Activated CD4-positive, CD25-positive, alpha-beta regulatory T cell (primary cell): ENCODE data around the gene MMP24.
A peak's percentile ranks its signal among the peaks of the same experiment; 100 is the strongest.
"Not testable (repeated sequence)": the region's sequence is repeated elsewhere in the genome, so short reads cannot be mapped to it uniquely, and the experiment has no call there.

Experiments
- DNase-seq, 4 experiments: peaks; one replicate each; lab custom pipeline; 2025; lab: John Stamatoyannopoulos, UW

Gene MMP24

DNA sequence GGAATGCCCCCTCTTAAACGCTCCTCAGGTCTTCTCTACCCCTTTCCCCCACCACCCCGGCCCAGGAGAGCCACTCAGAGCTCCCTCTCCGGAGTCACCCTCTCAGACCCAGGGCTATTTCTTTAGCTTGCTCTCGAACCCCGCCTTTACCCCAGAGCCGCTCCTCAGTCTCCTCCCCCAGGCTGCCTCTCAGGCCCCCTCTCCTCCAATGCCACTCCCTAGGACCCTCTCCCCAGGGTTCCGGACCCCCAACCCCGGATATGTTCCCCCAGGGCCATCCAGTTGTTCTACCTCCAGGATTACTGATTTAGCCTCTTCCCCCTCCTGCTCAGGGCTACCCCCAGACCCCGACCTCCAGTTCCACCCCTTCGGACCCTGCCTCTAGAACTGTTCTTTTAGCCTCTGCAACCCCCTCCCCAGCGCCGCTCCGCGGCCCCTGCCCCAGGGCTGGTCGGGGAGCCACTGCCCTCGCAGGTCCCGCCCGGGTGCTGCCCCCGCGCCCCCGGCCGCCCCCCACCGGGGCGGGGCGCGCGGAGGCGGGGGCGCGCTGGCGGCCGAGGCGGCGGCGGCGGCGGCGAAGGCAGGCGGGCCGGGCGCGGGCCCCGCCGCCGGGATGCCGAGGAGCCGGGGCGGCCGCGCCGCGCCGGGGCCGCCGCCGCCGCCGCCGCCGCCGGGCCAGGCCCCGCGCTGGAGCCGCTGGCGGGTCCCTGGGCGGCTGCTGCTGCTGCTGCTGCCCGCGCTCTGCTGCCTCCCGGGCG is at the start of gene MMP24:
TSS of gene MMP24 (plus strand) at position 565 of the 758 bp plus-strand sequence. CDS start at position 614, 49 bp downstream.
- no peak for DNase-seq

DNA sequence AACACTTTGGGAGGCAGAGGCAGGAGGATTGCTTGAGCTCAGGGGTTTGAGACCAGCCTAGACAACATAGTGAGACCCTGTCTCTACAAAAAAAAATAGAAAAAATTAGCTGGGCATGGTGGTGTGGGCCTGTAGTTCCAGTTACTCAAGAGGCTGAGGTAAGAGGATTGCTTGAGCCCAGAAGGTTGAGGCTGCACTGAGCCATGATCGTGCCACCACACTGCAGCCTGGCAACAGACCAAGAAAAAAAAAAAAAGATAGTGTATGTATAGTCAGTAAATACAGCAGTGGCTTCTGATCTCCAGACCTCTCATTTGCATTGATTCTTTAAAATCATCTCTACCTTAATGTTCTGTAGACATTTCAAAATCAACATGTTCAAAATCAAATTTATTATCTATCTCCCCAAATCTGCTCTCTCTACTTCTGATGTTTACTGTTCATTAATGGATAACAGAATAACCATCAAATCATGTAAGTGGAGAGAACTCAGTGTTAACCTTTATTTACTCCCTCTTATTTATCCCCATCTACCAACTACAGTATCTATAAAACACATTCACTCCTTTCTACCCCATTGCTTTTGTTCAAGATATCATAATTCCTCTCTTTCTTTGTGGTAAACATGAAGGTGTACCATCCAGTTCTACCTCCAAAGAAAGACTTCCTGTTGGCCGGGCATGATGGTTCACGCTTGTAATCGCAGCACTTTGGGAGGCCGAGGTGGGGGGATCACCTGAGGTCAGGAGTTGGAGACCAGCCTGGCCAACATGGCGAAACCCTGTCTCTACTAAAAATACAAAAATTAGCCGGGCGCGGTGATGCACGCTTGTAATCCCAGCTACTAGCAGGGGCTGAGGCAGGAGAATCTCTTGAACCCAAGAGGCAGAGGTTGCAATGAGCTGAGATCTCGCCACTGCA is 46.9 kb upstream of the MMP24 start:
- no peak for DNase-seq

DNA sequence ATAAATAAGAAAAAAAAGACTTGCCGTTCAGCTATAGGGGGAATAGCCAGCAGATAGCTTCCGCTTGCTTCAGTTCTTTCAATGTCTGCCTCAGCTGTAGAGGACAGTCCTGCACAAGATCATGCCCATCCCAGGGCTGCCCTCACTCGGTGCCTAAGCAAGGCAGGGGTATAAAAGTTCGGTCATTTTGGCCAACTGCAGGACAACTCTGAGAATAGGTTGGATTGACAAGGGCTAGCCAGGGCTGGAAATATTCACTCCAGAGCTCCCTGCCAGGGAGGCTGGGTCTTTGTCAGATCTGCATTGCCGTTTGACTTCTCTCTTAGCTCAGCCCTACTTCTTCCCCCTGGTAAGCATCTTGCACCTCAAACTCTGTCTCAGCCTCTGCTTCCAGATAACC is 46.2 kb upstream of the MMP24 start:
- DNase-seq: no peak

DNA sequence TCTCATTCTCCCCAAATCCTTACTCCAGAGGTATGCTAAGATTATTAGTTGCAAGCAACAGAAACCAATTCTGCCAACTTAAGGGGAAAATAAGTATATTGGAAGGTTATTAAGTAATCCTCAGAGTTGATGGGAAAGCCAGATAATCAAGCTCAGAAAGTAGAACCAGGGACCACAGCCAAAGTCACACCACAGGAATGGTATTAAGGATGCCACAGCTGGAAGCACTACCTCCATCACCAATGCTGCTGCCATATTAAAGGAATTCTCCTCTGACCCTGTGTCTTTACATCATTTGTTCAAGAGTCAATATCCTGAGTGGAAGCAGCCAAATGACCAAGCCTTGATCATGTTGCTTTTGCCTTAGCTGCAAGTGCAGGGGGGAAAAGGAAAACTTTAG is 44.8 kb upstream of the MMP24 start:
- no peak for DNase-seq

DNA sequence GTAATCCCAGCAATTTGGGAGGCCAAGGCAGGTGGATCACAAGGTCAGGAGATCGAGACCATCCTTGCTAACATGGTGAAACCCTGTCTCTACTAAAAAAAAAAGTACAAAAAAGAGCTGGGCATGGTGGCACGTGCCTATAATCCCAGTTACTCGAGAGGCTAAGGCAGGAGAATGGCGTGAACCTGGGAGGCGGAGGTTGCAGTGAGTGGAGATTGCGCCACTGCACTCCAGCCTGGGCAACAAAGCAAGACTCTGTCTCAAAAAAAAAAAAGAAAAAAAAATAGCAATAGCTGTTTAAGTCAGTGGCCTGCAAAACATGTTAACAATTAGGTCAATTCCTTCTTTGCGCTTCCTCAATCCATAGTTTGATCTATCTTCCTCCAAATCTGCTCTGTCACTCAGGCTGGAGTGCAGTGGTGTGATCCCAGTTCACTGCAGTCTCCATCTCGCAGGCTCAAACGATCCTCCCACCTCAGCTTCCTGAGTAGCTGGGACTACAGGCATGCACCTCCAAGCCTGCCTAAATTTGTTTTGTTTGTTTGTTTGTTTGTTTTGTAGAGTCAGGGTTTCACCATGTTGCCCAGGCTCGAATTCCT is 39.7 kb upstream of the MMP24 start:
- DNase-seq: not testable (repeated sequence)

DNA sequence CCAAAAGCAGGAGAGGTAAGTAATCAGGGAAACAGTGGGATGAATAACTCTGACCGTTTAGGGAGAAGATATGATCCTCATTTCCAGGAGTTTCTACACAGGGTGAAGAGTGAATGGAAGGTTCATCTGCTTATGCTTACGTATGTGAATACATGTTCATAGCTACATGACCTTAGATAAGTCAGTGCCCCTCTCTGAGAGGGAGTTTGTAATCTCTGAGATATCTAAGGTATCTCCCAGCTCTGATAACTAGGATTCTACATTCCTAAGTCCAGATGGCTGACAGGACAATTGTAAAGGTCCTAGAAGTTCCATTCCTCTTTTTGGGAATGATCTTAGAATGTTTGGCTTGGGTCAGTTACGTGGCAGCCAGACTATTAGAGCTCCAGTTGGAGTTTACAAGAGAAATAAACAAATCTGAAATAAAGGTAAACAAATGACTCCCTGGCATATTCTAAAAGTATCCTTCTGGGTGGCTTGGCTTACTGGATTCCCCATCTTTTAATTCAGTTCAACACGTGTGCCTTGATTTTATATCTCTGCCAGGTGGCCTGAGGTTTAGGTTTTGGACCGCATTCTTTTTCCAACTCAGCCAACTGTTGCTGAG is 38.8 kb upstream of the MMP24 start:
- DNase-seq: no peak

DNA sequence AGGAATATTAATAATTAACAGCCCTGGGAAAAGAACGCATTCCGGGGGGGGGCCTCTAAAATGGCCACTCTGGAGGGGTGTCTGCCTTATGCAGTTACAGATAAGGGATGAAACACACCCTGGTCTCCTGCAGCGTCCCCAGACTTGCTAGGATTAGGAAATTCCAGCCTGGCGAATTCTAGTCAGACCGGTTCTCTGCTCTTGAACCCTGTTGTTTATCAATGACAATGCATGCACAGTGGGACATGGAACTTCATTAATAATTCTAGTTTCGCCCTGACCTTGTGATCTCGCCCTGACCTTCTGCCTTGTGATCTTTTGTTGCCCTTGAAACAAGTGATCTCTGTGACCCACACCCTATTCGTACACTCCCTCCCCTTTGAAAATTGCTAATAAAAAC is 37.3 kb upstream of the MMP24 start:
- DNase-seq: not testable (repeated sequence)

DNA sequence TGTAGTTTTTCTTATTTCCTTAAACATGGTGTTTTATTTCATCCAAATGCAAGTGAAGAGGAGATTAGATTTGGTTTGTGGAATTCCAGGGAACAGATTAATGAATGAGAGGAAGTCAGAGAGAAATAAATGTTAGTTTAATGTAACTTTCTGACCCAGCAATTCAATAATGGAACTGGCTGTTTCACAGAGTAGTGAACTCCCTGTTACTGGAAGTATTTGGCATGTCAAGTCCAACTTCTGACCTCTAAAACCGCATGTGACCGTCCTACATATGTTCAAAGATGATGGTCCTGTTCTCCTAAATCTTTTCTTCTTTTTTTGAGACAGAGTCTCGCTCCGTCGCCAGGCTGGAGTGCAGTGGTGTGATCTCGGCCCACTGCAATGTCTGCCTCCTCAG is 35.9 kb upstream of the MMP24 start:
- DNase-seq: no peak

DNA sequence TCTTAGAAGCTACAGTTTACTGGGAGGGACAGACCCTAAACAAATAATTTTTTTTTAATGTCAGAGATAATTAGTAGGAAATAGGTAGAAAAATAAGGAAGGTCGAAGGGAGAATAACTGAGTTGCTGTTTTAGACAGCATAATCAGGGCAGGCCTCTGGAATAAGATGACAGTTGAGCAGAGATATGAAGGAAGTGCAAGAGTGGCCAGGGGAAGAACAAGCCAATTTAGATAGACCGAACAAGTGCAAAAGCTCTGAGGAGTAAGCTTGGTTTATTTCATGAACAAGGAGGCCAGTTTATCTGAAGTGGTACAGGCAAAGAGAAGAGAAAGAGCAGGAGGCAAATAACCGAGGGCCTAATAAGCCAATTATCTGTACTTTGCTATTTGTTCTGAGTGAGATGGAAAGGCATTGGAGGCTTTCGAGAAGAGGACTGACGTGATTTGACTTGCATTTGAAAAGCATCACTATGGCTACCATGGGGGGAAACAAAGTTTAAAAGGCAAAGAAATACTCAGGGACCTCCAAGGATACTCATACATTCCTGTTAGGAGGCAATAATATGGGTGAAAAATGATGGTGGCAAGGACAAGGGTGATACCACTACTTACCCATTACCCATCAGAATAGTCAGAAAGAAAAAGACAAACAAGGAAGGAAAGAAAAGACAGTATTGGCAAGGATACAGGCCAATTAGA is 34.9 kb upstream of the MMP24 start:
- DNase-seq: no peak

DNA sequence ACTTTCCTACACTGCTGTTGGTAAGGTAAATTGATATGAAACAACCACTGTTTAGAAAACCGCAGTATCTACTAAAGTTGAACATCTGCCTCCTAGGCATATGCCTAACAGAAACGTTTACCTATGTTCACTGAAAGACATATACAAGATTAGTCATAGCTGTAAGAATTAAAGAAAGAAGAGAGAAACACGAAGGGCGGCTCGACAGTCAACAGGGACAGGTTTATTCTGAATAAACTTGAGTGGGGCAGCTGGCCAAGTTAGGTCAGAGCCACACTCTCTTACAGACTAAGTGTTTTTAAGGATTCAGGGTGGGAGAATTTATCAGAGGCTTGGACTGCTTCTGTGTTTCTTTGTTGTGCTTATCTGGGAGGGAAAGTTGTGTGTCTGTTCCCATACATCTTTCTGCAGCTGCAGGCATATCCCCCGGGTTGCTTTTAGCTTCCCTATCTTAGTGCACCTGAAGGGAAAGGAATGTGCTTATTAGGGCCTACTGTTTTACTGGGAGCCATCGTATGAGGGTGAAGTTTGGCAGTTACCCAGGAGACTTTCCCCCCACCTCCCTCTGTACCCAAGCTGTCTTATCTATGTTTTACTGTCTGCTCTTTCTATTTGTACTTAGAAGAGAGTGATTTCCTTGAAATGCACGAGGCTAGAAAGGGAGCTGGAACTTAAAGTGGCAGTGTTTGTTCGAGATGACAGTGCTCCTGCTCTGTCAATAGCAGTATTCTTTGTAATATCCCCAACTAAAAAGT is 34.2 kb upstream of the MMP24 start:
- no peak for DNase-seq

DNA sequence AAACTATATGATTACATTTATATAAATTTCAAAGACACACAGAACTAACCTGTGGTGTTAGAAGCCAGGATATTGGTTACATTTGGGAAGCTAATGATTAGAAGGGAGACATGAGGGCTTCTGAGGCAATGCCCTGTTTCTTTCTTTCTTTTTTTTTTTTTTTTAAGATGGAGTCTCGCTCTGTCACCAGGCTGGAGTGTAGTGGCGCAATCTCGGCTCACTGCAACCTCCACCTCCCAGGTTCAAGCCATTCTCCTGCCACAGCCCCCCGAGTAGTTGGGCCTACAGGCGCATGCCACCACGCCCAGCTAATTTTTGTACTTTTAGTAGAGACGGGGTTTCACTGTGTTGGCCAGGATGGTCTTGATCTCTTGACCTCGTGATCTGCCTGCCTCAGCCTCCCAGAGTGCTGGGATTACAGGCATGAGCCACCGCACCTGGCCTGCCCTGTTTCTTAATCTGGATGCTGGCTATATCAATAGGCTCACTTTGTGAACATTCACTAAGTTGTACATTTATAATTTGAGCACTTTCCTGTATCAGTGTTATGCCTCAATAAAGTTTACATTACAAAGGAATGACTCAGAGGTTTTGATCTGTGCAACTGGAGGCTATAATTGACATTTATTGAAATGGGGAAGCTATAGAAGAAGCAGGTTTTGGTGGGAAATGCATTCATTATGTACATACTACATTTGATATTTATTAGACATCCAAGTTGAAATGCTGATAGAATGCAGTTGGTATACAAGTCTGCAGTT is 33.3 kb upstream of the MMP24 start:
- not testable (repeated sequence) for DNase-seq

DNA sequence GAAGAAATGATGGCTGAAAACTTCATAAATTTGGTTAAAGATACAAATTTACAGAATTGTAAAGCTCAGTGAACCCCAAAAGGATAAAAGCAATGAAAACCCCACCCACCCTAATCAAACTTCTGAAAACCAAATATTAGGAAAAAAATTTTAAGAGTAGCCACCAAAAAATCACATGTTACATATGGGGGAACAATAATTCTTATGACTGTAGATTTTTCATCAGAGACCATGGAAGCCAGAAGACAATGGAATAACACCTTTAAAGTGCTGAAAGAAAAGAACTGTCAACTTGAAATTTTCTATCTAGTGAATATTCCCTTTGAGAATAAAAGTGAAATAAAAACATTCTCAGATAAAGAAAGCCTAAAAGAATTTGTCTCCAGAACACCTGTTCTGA is 30.2 kb upstream of the MMP24 start:
- no peak for DNase-seq

DNA sequence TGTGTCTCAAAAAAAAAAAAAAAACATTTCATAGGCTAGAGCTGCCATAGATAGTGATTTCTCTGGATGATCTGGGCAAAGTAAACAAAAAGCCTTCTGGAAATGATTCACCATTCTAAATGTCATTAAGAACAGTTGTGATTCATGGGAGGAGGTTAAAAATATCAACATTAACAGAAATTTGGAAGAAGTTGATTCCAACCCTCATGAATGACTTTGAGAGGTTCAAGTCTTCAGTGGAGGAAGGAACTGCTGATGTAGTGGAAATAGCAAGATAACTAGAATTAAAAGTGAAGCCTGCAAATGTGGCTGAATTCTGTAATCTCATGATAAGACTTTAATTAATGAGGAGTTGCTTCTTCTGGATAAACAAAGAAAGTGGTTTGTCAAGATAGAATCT is 26.8 kb upstream of the MMP24 start:
- no peak for DNase-seq

DNA sequence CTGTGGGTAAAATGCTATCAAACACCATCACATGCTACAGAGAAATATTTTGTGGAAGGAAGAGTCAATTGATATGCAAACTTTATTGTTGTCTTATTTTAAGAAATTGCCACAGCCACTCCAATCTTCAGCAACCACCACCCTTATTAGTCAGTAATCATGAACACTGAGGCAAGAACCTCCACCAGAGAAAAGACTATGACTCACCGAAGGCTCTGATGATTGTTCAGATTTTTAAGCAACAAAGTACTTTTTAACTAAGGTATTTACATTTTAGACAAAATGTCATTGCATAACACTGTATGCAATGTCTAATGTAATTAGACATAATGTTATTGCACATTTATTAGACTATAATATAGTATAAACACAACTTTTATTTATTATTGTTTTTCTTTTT is 26.2 kb upstream of the MMP24 start:
- DNase-seq: no peak

DNA sequence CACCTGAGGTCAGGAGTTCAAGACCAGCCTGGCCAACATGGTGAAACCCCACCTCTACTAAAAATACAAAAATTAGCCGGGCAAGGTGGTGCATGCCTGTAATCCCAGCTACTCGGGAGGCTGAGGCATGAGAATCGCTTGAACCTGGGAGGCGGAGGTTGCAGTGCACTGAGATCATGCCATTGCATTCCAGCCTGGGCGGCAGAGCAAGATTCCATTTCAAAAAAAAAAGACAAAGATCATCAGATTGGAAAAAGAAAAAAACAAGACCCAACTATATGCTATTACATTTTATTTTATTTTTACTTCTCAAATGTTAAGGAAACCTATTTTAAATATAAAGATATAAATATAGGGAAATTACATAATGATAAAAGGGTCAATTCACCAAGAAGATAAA is 25.0 kb upstream of the MMP24 start:
- DNase-seq: not testable (repeated sequence)

DNA sequence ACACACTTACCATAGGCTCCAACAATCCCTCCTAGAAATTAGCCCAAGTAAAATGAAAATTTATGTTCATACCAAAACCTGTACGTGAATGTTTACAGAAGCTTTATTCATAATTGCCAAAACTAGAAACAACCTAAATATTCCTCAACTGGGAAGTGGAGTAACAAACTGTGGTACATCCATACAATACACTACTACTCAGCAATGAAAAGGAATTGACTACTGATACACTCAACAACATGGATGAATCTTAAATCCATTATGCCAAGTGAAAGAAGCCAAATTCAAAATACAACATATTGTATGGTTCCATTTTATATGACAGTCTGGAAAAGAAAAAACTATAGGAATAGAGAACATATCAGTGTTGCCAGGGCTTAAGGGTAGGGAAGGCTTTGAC is 19.7 kb upstream of the MMP24 start:
- no peak for DNase-seq

DNA sequence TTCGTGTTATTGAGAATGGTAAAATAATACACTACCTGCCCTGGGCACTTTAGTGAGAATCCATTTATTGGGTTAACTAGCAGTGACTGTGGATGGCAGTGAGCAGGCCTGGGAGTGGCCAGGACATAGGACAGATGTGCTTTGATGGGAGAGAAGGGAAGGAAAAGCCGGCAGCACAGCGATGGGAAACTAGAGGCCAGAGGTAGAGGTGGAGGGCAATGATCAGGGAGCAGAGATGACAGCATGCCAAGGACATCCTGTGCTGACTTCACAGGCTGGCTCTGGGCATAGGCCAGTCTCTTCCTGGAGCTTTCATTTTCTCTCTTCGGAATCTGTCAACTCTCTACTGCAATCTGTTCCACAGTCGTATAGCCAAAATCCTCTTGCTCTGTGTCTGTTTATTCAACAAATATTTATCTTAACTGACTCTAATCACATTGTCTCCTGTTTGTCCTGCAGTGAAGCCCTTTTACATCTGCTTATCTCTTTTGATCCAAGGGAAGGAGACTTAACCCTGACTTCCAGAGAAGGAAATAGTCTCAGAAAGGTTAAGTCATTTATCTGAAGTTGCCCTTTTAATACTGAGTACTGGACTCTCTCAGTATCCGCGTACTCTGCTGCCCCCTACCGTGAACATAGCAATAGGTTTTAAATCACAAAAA is 18.4 kb upstream of the MMP24 start:
- peak; percentile 36 to 62 (median 60) for DNase-seq

DNA sequence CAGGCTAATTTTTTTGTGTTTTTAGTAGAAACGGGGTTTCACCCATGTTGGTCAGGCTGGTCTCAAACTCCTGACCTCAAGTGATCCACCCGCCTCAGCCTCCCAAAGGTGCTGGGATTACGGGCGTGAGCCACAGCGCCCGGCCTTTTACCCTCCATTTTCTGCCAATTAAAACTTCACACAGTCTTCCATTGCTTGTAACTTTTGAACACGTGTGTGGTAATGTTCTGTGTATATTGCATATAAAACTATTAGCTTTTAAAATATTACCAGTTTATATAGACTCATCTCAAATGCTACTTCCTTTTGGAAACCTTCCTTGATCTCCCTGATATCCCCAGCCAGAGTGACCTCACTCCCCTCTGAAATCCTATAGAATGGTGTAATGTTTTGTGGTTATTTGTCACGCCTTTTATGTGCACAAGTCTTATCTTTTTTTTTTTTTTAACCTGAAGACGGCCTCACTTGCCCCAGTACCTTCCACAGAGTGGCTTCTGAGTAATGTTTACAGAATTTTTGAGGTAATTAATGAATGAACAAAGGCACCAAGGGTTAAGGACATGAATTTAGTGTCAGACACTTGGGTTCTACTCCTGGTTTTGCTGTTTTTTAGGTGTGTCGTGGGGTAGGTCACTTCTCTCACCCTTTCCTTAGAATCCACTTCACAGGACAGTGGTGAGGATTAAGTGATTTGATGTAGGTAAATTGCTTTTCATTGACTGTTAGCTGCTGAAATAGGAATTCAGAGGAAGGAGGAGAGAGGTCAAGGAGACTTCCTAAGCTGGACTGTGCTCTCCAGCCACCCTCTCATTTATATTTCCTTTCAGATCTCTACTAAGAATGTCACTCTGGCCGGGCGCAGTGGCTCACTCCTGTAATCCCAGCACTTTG is 11.2 kb upstream of the MMP24 start:
- no peak for DNase-seq

DNA sequence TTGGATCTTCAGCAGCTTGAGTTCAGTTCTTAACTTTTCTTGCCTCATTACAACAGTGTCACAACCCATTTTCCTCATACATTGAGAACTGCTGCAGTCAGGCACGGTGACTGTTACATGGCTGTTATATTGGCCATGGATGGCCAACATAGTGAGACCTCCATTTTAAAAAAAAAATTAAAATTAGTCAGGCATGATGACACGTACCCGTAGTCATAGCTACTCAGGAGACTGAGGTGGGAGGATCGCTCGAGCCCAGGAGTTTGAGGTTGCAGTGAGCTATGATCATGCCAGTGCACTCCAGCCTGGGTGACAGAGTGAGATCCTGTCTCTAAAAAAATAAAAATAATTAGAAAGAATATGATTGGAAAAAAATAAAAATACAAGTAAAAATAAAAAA is 9.9 kb upstream of the MMP24 start:
- no peak for DNase-seq
